Body of pancreas (tissue), 4 donors: ENCODE results near the gene KRTAP5-3. TPM values are rescaled to one million over a fixed set of nuclear protein-coding genes. Genes with fewer than 3 reads are reported as not detected.
"Not testable (repeated sequence)": the region's sequence is repeated elsewhere in the genome, so short reads cannot be mapped to it uniquely, and the experiment has no call there.

Experiments used
- ATAC-seq: fragments of 150-250 bp; one replicate; pipeline ENCODE4 v1.9.1; 2016
- DNase-seq, 4 donors: peaks; one replicate each; pipeline ENCODE4 v3.0.0-alpha.2; 2019
- H3K27ac ChIP-seq, 4 donors: fragments of 200-600 bp; sonication (generic); 1 replicate in 3 of 4; 2 replicates in 1 of 4; pipeline versions ENCODE4 v1.5.1 to v1.6.1; 2016 to 2019; ENCODE audit warnings: mild to moderate bottlenecking in 1 of 4, mixed read lengths in 1 of 4, moderate library complexity in 1 of 4
- H3K27me3 ChIP-seq, 2 donors: fragments of 200-600 bp; sonication (generic); one replicate each; pipeline ENCODE4 v1.6.0; 2016; ENCODE audit warnings: mild to moderate bottlenecking in 1 of 2
- H3K36me3 ChIP-seq, 2 donors: fragments of 200-600 bp; sonication (generic); replicated peaks in 1 of 2; 2 replicates each; pipeline ENCODE4 v1.5.1; 2016; ENCODE audit warnings: low read depth in 2 of 2; ENCODE audit not compliant: insufficient read depth in 1 of 2
- H3K4me1 ChIP-seq: fragments of 200-600 bp; sonication (generic); one replicate; pipeline ENCODE4 v1.6.0; 2016
- H3K4me3 ChIP-seq, 2 donors: fragments of 200-600 bp; sonication (generic); 1 replicate in 1 of 2; 2 replicates in 1 of 2; pipeline ENCODE4 v1.5.1; 2016 to 2019
- H3K9me3 ChIP-seq, 3 donors: fragments of 200-600 bp; sonication (generic); 1 replicate in 2 of 3; 2 replicates in 1 of 3; pipeline ENCODE4 v1.5.1; 2016
- CTCF ChIP-seq, 7 experiments: fragments of 450-650 bp in 4 of 7; fragments of 200-600 bp in 3 of 7; sonication (generic) in 3 of 7; IDR thresholded peaks; one replicate each; pipeline ENCODE4 v1.5.1; 2016 to 2019; ENCODE audit warnings: antibody characterized with exemption in 7 of 7
- POLR2A ChIP-seq, 3 donors: fragments of 450-650 bp; IDR thresholded peaks; one replicate each; pipeline ENCODE4 v1.6.1; 2016; ENCODE audit warnings: antibody characterized with exemption in 3 of 3, mild to moderate bottlenecking in 2 of 3
- WGBS, 2 donors: methylation state at CpG; one replicate each; pipeline ENCODE4 v1.1.5; 2017; 5-methylcytosine and 5-hydroxymethylcytosine counted together
- intact Hi-C: fragments of 100-400 bp; cut with DNase I; formaldehyde crosslinking; loops from one replicate; pipeline ENCODE4 v1.15.1; 2023
- total RNA-seq, 2 donors: library from RNA; depleted of rRNA; stranded (reverse); fragments of >200 nt; gene quantifications; one replicate each; pipeline ENCODE4 v1.1.0, GENCODE V29; 2016

Gene KRTAP5-3
- total RNA-seq, 2 donors from 2014 or later: not detected

DNA sequence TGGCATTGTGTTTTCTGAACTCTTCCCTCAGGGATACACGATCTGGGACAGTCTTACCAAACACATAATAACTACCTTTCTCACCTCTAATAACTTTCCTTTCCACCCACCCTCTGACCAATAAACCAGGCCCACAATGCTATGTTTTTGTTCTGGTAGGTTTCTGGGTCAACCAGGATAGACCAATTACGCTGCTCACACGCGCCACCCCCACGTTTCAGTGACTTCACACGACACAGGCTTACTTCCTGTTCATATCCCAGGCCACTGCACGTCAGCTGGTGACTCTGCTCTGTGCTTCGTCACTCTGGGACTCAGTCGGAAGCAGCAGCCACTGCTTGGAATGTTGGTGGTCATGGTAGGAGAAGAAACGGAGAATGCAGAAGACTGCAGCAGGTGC lies 11.2 kb upstream of the KRTAP5-3 start:
- no peak overlapping the region for H3K4me3 ChIP-seq
- 51 to 68% methylated on average over 10 of the region's 10 CpGs for WGBS, 2 donors
- no peaks in the 10 kb centered on the region for H3K9me3 ChIP-seq
- no peak overlapping the region for H3K27ac ChIP-seq
- H3K27me3 ChIP-seq: no peaks in the 10 kb centered on the region
- H3K4me1 ChIP-seq: no peaks in the 10 kb centered on the region
- ATAC-seq: no peak
- no peaks in the 10 kb centered on the region for H3K36me3 ChIP-seq
- TF ChIP-seq CTCF (IDR thresholded peaks at IDR 0.05) (no peak), POLR2A (IDR thresholded peaks at IDR 0.05) (no peak)
- no peak for DNase-seq
- intact Hi-C loops: no loop called here

GRCh38 chr11:1618231-1618630 lies 10.0 kb upstream of the KRTAP5-3 start:
- TF ChIP-seq POLR2A (IDR thresholded peaks at IDR 0.05) (no peak), CTCF (IDR thresholded peaks at IDR 0.05) (no peak)
- no peaks in the 10 kb centered on the region for H3K27me3 ChIP-seq
- 64 to 81% methylated on average over 10 of the region's 10 CpGs for WGBS, 2 donors
- no peaks in the 10 kb centered on the region for H3K4me1 ChIP-seq
- no peaks in the 10 kb centered on the region for H3K36me3 ChIP-seq
- DNase-seq (no peak), ATAC-seq (no peak)
- intact Hi-C loops: no loop called here
- no peak overlapping the region for H3K27ac ChIP-seq
- no peak overlapping the region for H3K4me3 ChIP-seq
- H3K9me3 ChIP-seq: no peaks in the 10 kb centered on the region

DNA sequence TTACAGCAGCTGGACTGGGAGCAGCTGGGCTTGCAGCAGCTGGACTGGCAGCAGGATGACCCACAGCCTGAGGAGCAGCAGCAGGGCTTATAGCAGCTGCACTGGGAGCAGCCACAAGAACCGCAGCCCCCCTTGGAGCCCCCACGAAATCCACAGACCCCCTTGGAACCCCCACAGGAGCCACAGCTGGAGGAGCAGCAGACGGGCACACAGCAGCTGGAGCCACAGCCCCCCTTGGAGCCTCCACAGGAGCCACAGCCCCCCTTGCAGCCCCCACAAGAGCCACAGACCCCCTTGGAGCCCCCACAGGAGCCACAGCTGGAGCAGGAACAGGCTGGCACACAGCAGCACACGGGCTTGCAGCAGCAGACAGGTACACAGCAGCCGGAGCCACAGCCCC lies 362 bp downstream of the KRTAP5-3 start:
- H3K27ac ChIP-seq, DNase-seq, H3K36me3 ChIP-seq, ATAC-seq, H3K4me1 ChIP-seq, intact Hi-C loops, H3K4me3 ChIP-seq, H3K9me3 ChIP-seq, H3K27me3 ChIP-seq: not testable (repeated sequence)
- WGBS, 2 donors: 44% methylated on average over 5 of the region's 5 CpGs; no CpG with 5 or more reads in 1 of the 2 donors

GRCh38 chr11:1607156-1607845 lies 962 bp downstream of the KRTAP5-3 start:
- H3K27me3 ChIP-seq, intact Hi-C loops, H3K36me3 ChIP-seq, H3K9me3 ChIP-seq, H3K27ac ChIP-seq, H3K4me3 ChIP-seq, ATAC-seq, DNase-seq, H3K4me1 ChIP-seq: not testable (repeated sequence)
- 59 to 77% methylated on average over 14 to 18 of the region's 18 CpGs for WGBS, 2 donors

- H3K4me1 ChIP-seq, H3K36me3 ChIP-seq, DNase-seq, H3K27ac ChIP-seq, intact Hi-C loops, H3K9me3 ChIP-seq, ATAC-seq, H3K27me3 ChIP-seq, H3K4me3 ChIP-seq: not testable (repeated sequence)
- 78 to 82% methylated on average over 13 of the region's 13 CpGs for WGBS, 2 donors
Observed at GRCh38 chr11:1605923-1606322, 2.3 kb downstream of the KRTAP5-3 start.

DNA sequence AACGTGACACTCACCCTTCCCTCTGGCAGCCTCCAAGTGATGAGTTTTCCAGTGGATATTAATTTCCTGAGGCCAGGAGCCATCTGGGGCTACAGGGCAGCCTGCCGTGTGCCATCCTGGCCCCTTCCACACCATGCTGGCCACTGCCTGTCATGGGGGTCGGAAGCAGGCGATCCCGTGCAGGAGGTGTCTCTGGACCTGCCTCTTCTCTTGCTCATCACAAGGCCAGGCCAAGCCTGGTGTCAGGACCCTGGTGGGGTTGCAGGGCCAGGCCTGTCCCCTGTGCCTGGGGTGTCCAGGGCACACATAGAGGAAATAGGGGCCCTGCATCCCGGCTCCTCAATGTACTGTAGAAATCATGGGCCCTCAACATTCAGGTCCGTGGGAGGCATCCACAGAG lies 3.6 kb downstream of the KRTAP5-3 start:
- no peak for DNase-seq
- no peaks in the 10 kb centered on the region for H3K36me3 ChIP-seq
- no peak overlapping the region for H3K4me3 ChIP-seq
- H3K9me3 ChIP-seq: no peaks in the 10 kb centered on the region
- no peak overlapping the region for H3K27ac ChIP-seq
- 81% methylated on average over 4 of the region's 7 CpGs; no CpG with 5 or more reads in 1 of the 2 donors for WGBS, 2 donors
- intact Hi-C loops: no loop called here
- H3K27me3 ChIP-seq: no peaks in the 10 kb centered on the region
- H3K4me1 ChIP-seq: peaks cover 7% of the 10 kb centered on the region
- TF ChIP-seq POLR2A (IDR thresholded peaks at IDR 0.05): no peak
- no peak for TF ChIP-seq CTCF (IDR thresholded peaks at IDR 0.05)
- no peak for ATAC-seq
